ENCODE data around the gene EFL1. TPM values are rescaled to one million over a fixed set of nuclear protein-coding genes. Genes with fewer than 3 reads are reported as not detected.

The EFL1 gene
- total and polyA plus RNA-seq, 2 donors from 2014 or later: 9.2 to 16.6 TPM

DNA sequence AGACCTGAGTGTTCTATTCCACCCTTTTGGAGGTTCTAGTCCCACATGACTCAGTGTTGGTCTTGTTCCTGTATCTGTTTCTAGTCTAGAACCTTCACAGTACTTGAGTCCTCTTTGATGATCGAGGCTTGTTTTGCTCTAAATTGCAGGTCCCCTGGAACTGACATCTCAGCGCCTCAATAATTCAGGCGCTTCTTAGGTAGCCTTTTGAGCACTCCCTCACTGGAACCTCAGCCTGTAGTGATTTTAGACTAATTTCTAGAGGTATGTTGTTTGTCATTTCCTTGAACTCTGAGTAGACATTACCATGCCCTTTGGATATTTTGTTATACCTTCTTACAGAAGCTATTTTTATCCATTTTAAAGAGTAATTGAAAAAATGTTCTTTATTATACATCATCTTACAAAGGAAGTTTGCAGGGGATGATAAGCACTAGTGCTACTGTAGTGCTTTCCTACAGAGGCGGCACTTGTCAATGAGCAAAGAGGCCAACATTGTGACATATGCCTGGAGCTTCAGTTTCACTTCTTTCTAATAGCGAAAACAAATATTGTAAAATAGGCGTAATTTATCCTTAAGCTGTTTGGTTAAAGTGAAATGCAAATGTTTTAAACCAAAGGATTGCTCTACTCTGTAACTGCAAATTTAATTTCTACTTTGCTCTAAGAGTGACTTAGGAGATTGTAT is 75.7 kb downstream of the EFL1 start:
- Histone ChIP-seq H3K9ac (ENCODE audit: low read length in 3 of 3) (no peak overlapping the region), H3K4me3 (ENCODE audit: low read length in 3 of 3) (no peak overlapping the region), H3K36me3 (ENCODE audit: control insufficient read depth in 2 of 3, insufficient read depth in 3 of 3, low read length in 3 of 3) (no peaks in the 10 kb centered on the region), H3K27ac (ENCODE audit: low read depth in 2 of 2, low read length in 2 of 2) (no peak overlapping the region), H3K27me3 (ENCODE audit: control insufficient read depth, insufficient read depth, low read length) (no peaks in the 10 kb centered on the region), H3K9me3 (ENCODE audit: control insufficient read depth in 2 of 3, insufficient read depth in 1 of 3, low read length in 3 of 3) (no peaks in the 10 kb centered on the region), H3K4me1 (ENCODE audit: control insufficient read depth in 2 of 3, insufficient read depth in 2 of 3, low read depth in 1 of 3, low read length in 3 of 3) (no peaks in the 10 kb centered on the region)
- TF ChIP-seq, protein P1, sequence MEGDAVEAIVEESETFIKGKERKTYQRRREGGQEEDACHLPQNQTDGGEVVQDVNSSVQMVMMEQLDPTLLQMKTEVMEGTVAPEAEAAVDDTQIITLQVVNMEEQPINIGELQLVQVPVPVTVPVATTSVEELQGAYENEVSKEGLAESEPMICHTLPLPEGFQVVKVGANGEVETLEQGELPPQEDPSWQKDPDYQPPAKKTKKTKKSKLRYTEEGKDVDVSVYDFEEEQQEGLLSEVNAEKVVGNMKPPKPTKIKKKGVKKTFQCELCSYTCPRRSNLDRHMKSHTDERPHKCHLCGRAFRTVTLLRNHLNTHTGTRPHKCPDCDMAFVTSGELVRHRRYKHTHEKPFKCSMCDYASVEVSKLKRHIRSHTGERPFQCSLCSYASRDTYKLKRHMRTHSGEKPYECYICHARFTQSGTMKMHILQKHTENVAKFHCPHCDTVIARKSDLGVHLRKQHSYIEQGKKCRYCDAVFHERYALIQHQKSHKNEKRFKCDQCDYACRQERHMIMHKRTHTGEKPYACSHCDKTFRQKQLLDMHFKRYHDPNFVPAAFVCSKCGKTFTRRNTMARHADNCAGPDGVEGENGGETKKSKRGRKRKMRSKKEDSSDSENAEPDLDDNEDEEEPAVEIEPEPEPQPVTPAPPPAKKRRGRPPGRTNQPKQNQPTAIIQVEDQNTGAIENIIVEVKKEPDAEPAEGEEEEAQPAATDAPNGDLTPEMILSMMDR (IDR thresholded peaks at IDR 0.05; ENCODE audit: borderline replicate concordance, extremely low read depth, insufficient read depth): no peak
- FAIRE-seq (no peak), DNase-seq (no peak)
- intact Hi-C loops (cut with DNase I): no loop called here

DNA sequence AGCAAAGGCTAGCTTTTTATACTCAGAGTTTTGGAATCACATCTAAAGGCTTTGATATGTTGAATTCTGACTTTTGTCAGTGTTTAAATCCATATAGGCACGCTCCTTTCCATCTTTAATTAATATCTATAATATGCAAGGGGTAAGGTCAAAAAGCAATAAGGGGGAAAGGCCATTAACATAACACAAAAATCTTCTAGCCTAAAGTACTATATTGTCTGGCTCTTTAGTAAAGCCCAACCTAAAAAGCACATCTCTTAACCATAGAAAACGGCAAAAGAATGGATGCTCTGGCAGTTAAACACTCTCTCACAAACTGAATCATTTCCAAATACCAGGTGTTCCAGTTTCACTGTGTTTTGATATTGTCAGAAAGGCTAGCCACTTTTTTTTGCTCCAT is 76.4 kb downstream of the EFL1 start:
- Histone ChIP-seq H3K36me3 (ENCODE audit: control insufficient read depth in 2 of 3, insufficient read depth in 3 of 3, low read length in 3 of 3) (no peaks in the 10 kb centered on the region), H3K4me1 (ENCODE audit: control insufficient read depth in 2 of 3, insufficient read depth in 2 of 3, low read depth in 1 of 3, low read length in 3 of 3) (no peaks in the 10 kb centered on the region), H3K27me3 (ENCODE audit: control insufficient read depth, insufficient read depth, low read length) (no peaks in the 10 kb centered on the region), H3K27ac (ENCODE audit: low read depth in 2 of 2, low read length in 2 of 2) (no peak overlapping the region), H3K4me3 (ENCODE audit: low read length in 3 of 3) (no peak overlapping the region), H3K9ac (ENCODE audit: low read length in 3 of 3) (no peak overlapping the region), H3K9me3 (ENCODE audit: control insufficient read depth in 2 of 3, insufficient read depth in 1 of 3, low read length in 3 of 3) (no peaks in the 10 kb centered on the region)
- no peak for FAIRE-seq
- no peak for DNase-seq
- TF ChIP-seq, protein P1 (IDR thresholded peaks at IDR 0.05; ENCODE audit: borderline replicate concordance, extremely low read depth, insufficient read depth): no peak
- intact Hi-C loops (cut with DNase I): no loop called here

DNA sequence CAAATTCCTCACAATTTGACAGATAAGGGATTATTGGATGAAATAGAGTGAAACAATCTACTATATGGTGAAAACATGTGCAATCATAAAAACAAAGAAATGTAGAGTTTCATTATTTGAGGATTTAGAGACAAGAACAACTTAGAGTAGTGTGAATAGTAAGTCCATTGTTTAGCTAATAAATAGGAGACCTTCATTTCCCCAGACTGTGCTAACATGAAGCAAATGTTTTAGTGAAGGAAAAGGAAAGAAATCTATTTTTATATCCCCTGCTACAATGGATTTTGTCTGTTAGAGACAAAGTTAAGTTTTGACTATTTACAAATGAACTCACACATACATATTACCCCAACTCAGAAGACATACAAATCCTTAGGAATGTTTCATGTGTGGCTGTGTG is 77.8 kb downstream of the EFL1 start:
- no peaks in the 10 kb centered on the region for H3K4me1 ChIP-seq (ENCODE audit: control insufficient read depth in 2 of 3, insufficient read depth in 2 of 3, low read depth in 1 of 3, low read length in 3 of 3)
- H3K9ac ChIP-seq (ENCODE audit: low read length in 3 of 3): no peak overlapping the region
- no peak overlapping the region for H3K4me3 ChIP-seq (ENCODE audit: low read length in 3 of 3)
- H3K27me3 ChIP-seq (ENCODE audit: control insufficient read depth, insufficient read depth, low read length): no peaks in the 10 kb centered on the region
- no peak for FAIRE-seq
- intact Hi-C loops (cut with DNase I): no loop called here
- H3K9me3 ChIP-seq (ENCODE audit: control insufficient read depth in 2 of 3, insufficient read depth in 1 of 3, low read length in 3 of 3): no peaks in the 10 kb centered on the region
- DNase-seq: no peak
- H3K36me3 ChIP-seq (ENCODE audit: control insufficient read depth in 2 of 3, insufficient read depth in 3 of 3, low read length in 3 of 3): no peaks in the 10 kb centered on the region
- no peak overlapping the region for H3K27ac ChIP-seq (ENCODE audit: low read depth in 2 of 2, low read length in 2 of 2)
- TF ChIP-seq, protein P1 (IDR thresholded peaks at IDR 0.05; ENCODE audit: borderline replicate concordance, extremely low read depth, insufficient read depth): no peak

DNA sequence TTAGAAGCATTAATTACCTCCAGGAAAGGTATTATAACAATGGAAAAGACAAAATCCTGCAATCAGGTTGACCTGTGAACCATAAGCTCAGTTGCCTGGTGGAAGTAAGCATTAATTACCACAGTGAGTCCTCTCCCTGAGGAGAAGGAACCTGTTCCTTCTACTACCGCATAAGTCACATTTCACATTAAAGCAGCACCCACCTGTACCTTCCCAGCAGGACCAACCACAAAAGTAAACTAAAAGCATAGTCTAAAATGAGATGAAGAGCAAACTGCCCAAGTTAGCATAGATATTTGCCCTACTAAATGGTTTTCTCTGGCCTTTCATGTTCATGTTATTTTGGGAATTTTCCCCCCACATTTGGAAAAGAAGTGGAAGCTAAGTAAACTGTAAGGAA is 78.2 kb downstream of the EFL1 start:
- Histone ChIP-seq H3K36me3 (ENCODE audit: control insufficient read depth in 2 of 3, insufficient read depth in 3 of 3, low read length in 3 of 3) (no peaks in the 10 kb centered on the region), H3K27me3 (ENCODE audit: control insufficient read depth, insufficient read depth, low read length) (no peaks in the 10 kb centered on the region), H3K4me3 (ENCODE audit: low read length in 3 of 3) (no peak overlapping the region), H3K27ac (ENCODE audit: low read depth in 2 of 2, low read length in 2 of 2) (no peak overlapping the region), H3K9ac (ENCODE audit: low read length in 3 of 3) (no peak overlapping the region), H3K4me1 (ENCODE audit: control insufficient read depth in 2 of 3, insufficient read depth in 2 of 3, low read depth in 1 of 3, low read length in 3 of 3) (no peaks in the 10 kb centered on the region), H3K9me3 (ENCODE audit: control insufficient read depth in 2 of 3, insufficient read depth in 1 of 3, low read length in 3 of 3) (no peaks in the 10 kb centered on the region)
- DNase-seq: no peak
- no peak for FAIRE-seq
- TF ChIP-seq, protein P1 (IDR thresholded peaks at IDR 0.05; ENCODE audit: borderline replicate concordance, extremely low read depth, insufficient read depth): no peak
- intact Hi-C loops (cut with DNase I): no loop called here

All from kidney (tissue), 14 donors.